Panc1 (cell line): ENCODE data around the gene PLCL1. TPM values are rescaled to one million over a fixed set of nuclear protein-coding genes. Genes with fewer than 3 reads are reported as not detected.

Source experiments
- ATAC-seq: fragments of 200-7000 bp; cut with Tn5 transposase; 2 replicates; pipeline ENCODE4 v1.9.1; 2020; ENCODE audit warnings: mild to moderate bottlenecking, moderate library complexity
- BruUV-seq: library from RNA; stranded (reverse); fragments of 400-500 nt; replicated peaks from 2 replicates; lab custom pipeline; 2021; lab: Mats Ljungman, UMichigan
- CTCF ChIA-PET: fragments of 300-600 bp; sonication (Branson Sonifier 250); formaldehyde crosslinking; loops from one replicate; lab custom pipeline; 2022; ENCODE audit warnings: antibody characterized with exemption; lab: Charles Lee
- POLR2A ChIA-PET: fragments of 300-600 bp; sonication (Branson Sonifier 250); formaldehyde crosslinking; loops from one replicate; lab custom pipeline; 2022; ENCODE audit warnings: antibody characterized with exemption; lab: Charles Lee
- DNase-seq: peaks from one replicate; pipeline ENCODE4 v3.0.0-alpha.2; 2010; ENCODE audit warnings: low read depth, low spot score
- H3K27ac ChIP-seq: 2 replicates; pipeline ENCODE4 v1.5.1; 2011; ENCODE audit warnings: mild to moderate bottlenecking, low read length, inconsistent platforms
- H3K27me3 ChIP-seq: fragments of 200-500 bp; sonication (Bioruptor generic); 2 replicates; pipeline ENCODE4 v1.6.0; 2014; ENCODE audit warnings: low read length, inconsistent platforms; ENCODE audit not compliant: control insufficient read depth, insufficient read depth
- H3K36me3 ChIP-seq: fragments of 200-500 bp; sonication (Bioruptor generic); 2 replicates; pipeline ENCODE4 v1.5.1; 2014; ENCODE audit warnings: inconsistent platforms, mild to moderate bottlenecking, low read length, moderate library complexity; ENCODE audit not compliant: control insufficient read depth, insufficient read depth
- H3K4me1 ChIP-seq: 2 replicates; pipeline ENCODE4 v1.5.1; 2011; ENCODE audit warnings: inconsistent platforms, mild to moderate bottlenecking, low read length, moderate library complexity; ENCODE audit not compliant: control insufficient read depth, insufficient read depth
- H3K4me3 ChIP-seq, 2 experiments: 2 replicates each; pipeline ENCODE4 v1.5.1; 2011 to 2012; ENCODE audit warnings: low read depth in 2 of 2, low read length in 2 of 2, mild to moderate bottlenecking in 2 of 2, inconsistent platforms in 1 of 2, moderate library complexity in 1 of 2
- H3K9me3 ChIP-seq: fragments of 200-500 bp; sonication (Bioruptor generic); 2 replicates; pipeline ENCODE4 v1.5.1; 2014; ENCODE audit warnings: low read depth, mild to moderate bottlenecking, inconsistent platforms, low read length, moderate library complexity; ENCODE audit not compliant: control insufficient read depth, insufficient read depth
- POLR2AphosphoS5 ChIP-seq: IDR thresholded peaks from 2 replicates; pipeline ENCODE4 v1.6.1; 2012; ENCODE audit warnings: mild to moderate bottlenecking, low read depth, low read length, moderate library complexity
- REST ChIP-seq, 2 experiments: IDR thresholded peaks; 2 replicates each; pipeline ENCODE4 v1.6.1; 2011 to 2012; ENCODE audit warnings: low read depth in 2 of 2, control low read depth in 1 of 2, low read length in 1 of 2, mild to moderate bottlenecking in 1 of 2, moderate library complexity in 1 of 2; ENCODE audit not compliant: insufficient read depth in 1 of 2
- SIN3A ChIP-seq: IDR thresholded peaks from 2 replicates; pipeline ENCODE4 v1.6.1; 2012; ENCODE audit warnings: low read depth, mild to moderate bottlenecking, low read length, moderate library complexity, borderline replicate concordance; ENCODE audit not compliant: insufficient read depth
- TCF7L2 ChIP-seq: IDR thresholded peaks from 2 replicates; pipeline ENCODE4 v1.6.1; 2011; ENCODE audit warnings: mild to moderate bottlenecking, low read depth, low read length, inconsistent platforms
- in situ Hi-C: cut with HindIII; loops from 2 replicates; pipeline ENCODE4 v1.10.0; 2016; ENCODE audit warnings: low sequenced_read_pairs, low pct_unique_long_range_greater_than_20kb
- intact Hi-C: fragments of 100-400 bp; cut with micrococcal nuclease; formaldehyde crosslinking; loops from one replicate; pipeline ENCODE4 v1.10.0; 2022; ENCODE audit not compliant: unreplicated experiment
- total RNA-seq: library from RNA; stranded (reverse); gene quantifications from one replicate; pipeline ENCODE4 v1.2.1, GENCODE V29; 2021; ENCODE audit not compliant: unreplicated experiment
- TF ChIP-seq, protein P1 (sequence below): fragments of 450-650 bp; IDR thresholded peaks from 2 replicates; pipeline ENCODE4 v1.5.1; 2017; ENCODE audit warnings: mild to moderate bottlenecking

Gene PLCL1
- total RNA-seq, 1 experiment from 2014 or later: not detected

DNA sequence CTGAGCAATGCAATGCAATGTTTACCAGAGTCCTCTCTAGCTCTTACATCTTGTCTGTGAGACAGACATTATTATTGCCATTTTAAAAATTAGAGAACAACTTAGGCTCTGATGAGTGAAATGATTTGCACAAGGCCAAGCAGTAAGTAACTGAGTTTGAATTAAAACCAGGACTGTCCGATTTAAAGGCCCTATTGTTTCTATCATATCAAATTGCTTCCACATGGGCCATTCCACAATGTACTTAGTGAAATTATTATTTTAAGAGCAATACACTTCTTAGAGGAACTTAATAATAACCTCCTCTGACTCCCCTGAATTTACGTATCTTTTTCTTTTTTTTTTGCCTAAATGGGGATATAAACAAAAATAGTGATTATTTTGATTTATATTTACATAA is 64.6 kb downstream of the PLCL1 start:
- no peak for DNase-seq
- in situ Hi-C loops (no loop called here), intact Hi-C loops (no loop called here)
- no peak for TF ChIP-seq TCF7L2
- TF ChIP-seq, protein P1, sequence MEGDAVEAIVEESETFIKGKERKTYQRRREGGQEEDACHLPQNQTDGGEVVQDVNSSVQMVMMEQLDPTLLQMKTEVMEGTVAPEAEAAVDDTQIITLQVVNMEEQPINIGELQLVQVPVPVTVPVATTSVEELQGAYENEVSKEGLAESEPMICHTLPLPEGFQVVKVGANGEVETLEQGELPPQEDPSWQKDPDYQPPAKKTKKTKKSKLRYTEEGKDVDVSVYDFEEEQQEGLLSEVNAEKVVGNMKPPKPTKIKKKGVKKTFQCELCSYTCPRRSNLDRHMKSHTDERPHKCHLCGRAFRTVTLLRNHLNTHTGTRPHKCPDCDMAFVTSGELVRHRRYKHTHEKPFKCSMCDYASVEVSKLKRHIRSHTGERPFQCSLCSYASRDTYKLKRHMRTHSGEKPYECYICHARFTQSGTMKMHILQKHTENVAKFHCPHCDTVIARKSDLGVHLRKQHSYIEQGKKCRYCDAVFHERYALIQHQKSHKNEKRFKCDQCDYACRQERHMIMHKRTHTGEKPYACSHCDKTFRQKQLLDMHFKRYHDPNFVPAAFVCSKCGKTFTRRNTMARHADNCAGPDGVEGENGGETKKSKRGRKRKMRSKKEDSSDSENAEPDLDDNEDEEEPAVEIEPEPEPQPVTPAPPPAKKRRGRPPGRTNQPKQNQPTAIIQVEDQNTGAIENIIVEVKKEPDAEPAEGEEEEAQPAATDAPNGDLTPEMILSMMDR: no peak
- no peak for TF ChIP-seq POLR2AphosphoS5
- no peak for TF ChIP-seq REST (IDR thresholded peaks at IDR 0.05; ENCODE audit: insufficient read depth in 1 of 2, low read depth in 2 of 2, low read length in 1 of 2)
- TF ChIP-seq SIN3A: no peak
- H3K27ac ChIP-seq: no peak overlapping the region
- H3K27me3 ChIP-seq: no peaks in the 10 kb centered on the region; the same call in 1 of the 2 replicates
- CTCF ChIA-PET: no interaction called here
- BruUV-seq: no TSS peak
- POLR2A ChIA-PET: no interaction called here
- no peaks in the 10 kb centered on the region for H3K36me3 ChIP-seq
- ATAC-seq: no peak
- H3K4me3 ChIP-seq: no peak overlapping the region
- no peaks in the 10 kb centered on the region for H3K4me1 ChIP-seq
- no peaks in the 10 kb centered on the region for H3K9me3 ChIP-seq

- Histone ChIP-seq H3K27me3 (no peaks in the 10 kb centered on the region; the same call in 1 of the 2 replicates), H3K4me1 (no peaks in the 10 kb centered on the region), H3K36me3 (no peaks in the 10 kb centered on the region), H3K27ac (no peak overlapping the region), H3K9me3 (no peaks in the 10 kb centered on the region), H3K4me3 (no peak overlapping the region)
- TF ChIP-seq SIN3A: no peak
- TF ChIP-seq, protein P1: no peak
- TF ChIP-seq REST (IDR thresholded peaks at IDR 0.05; ENCODE audit: insufficient read depth in 1 of 2, low read depth in 2 of 2, low read length in 1 of 2): no peak
- no peak for TF ChIP-seq POLR2AphosphoS5
- TF ChIP-seq TCF7L2: no peak
- ATAC-seq: no peak
- no TSS peak for BruUV-seq
- intact Hi-C loops (no loop called here), in situ Hi-C loops (no loop called here)
- ChIA-PET CTCF (no interaction called here), POLR2A (no interaction called here)
- DNase-seq: no peak
These were observed 65.2 kb downstream of the PLCL1 start for GRCh38 chr2:197869501-197870111.
